OCI-LY7 (cell line): ENCODE results near the gene AGPAT3. TPM values are rescaled to one million over a fixed set of nuclear protein-coding genes. Genes with fewer than 3 reads are reported as not detected.

ENCODE experiments used
- BruUV-seq: library from RNA; stranded (reverse); fragments of 400-500 nt; replicated peaks from 2 replicates; lab custom pipeline; 2021; lab: Mats Ljungman, UMichigan
- CTCF ChIA-PET: fragments of 300-600 bp; sonication (Branson Sonifier 250); formaldehyde crosslinking; loops from one replicate; lab custom pipeline; 2022; ENCODE audit warnings: antibody characterized with exemption; ENCODE audit not compliant: unreplicated experiment; lab: Charles Lee
- POLR2A ChIA-PET: fragments of 300-600 bp; sonication (Branson Sonifier 250); formaldehyde crosslinking; loops from one replicate; lab custom pipeline; 2022; ENCODE audit warnings: antibody characterized with exemption; lab: Charles Lee
- DNase-seq: peaks from one replicate; pipeline ENCODE4 v3.0.0-alpha.2; 2015; ENCODE audit warnings: low spot score
- H2AFZ ChIP-seq: fragments of 200-600 bp; sonication (generic), shearing (Covaris generic); 2 replicates; pipeline ENCODE4 v1.6.1; 2014; ENCODE audit warnings: mild to moderate bottlenecking, antibody characterized with exemption, low read length, moderate library complexity
- H3K27ac ChIP-seq: fragments of 200-600 bp; sonication (generic); 2 replicates; pipeline ENCODE4 v1.5.1; 2014; ENCODE audit warnings: mixed run types, low read depth, mild to moderate bottlenecking, moderate library complexity, low read length, inconsistent platforms; ENCODE audit not compliant: poor library complexity, severe bottlenecking
- H3K36me3 ChIP-seq: fragments of 200-600 bp; sonication (generic); 2 replicates; pipeline ENCODE4 v1.6.1; 2014; ENCODE audit warnings: mild to moderate bottlenecking, antibody characterized with exemption, low read length, moderate library complexity, mixed read lengths; ENCODE audit not compliant: insufficient read depth
- H3K4me1 ChIP-seq: fragments of 200-600 bp; sonication (generic); 2 replicates; pipeline ENCODE4 v1.5.1; 2014; ENCODE audit warnings: mild to moderate bottlenecking, low read length; ENCODE audit not compliant: insufficient read depth, poor library complexity, severe bottlenecking
- H3K4me2 ChIP-seq: fragments of 200-600 bp; sonication (generic); 2 replicates; pipeline ENCODE4 v1.6.1; 2014; ENCODE audit warnings: mild to moderate bottlenecking, low read length
- H3K4me3 ChIP-seq: fragments of 200-600 bp; sonication (generic); 2 replicates; pipeline ENCODE4 v1.5.1; 2014; ENCODE audit warnings: mild to moderate bottlenecking, low read depth, low read length; ENCODE audit not compliant: poor library complexity, severe bottlenecking
- H3K79me2 ChIP-seq: fragments of 200-600 bp; sonication (generic); 2 replicates; pipeline ENCODE4 v1.6.1; 2016; ENCODE audit warnings: low read depth, mild to moderate bottlenecking, low read length, moderate library complexity, mixed read lengths; ENCODE audit not compliant: insufficient read depth
- H3K9me2 ChIP-seq: fragments of 200-600 bp; sonication (generic); 2 replicates; pipeline ENCODE4 v1.6.1; 2016; ENCODE audit warnings: mild to moderate bottlenecking, low read length, mixed read lengths; ENCODE audit not compliant: insufficient read depth
- H3K9me3 ChIP-seq: fragments of 200-600 bp; sonication (generic); 2 replicates; pipeline ENCODE4 v1.6.1; 2014; ENCODE audit warnings: mild to moderate bottlenecking, mixed run types, low read length, mixed read lengths
- H4K20me1 ChIP-seq: fragments of 200-600 bp; sonication (generic); 2 replicates; pipeline ENCODE4 v1.6.1; 2014; ENCODE audit warnings: mild to moderate bottlenecking, antibody characterized with exemption, low read length, moderate library complexity, mixed read lengths; ENCODE audit not compliant: insufficient read depth
- CTCF ChIP-seq: fragments of 200-600 bp; sonication (generic); conservative IDR thresholded peaks from 2 replicates; pipeline ENCODE4 v1.5.1; 2014; ENCODE audit warnings: mild to moderate bottlenecking, antibody characterized with exemption, low read length, moderate library complexity, mixed read lengths
- EZH2phosphoT487 ChIP-seq: fragments of 200-600 bp; sonication (generic); IDR thresholded peaks from 2 replicates; pipeline ENCODE4 v1.6.1; 2018; ENCODE audit warnings: low read depth, borderline replicate concordance, mild to moderate bottlenecking, mixed run types, antibody characterized with exemption, low read length, moderate library complexity, mixed read lengths
- intact Hi-C: fragments of 100-400 bp; cut with micrococcal nuclease; formaldehyde crosslinking; loops from one replicate; pipeline ENCODE4 v1.10.0; 2022; ENCODE audit not compliant: unreplicated experiment
- total RNA-seq, 2 experiments: library from RNA; depleted of rRNA in 1 of 2; stranded (reverse); fragments of >200 nt in 1 of 2; shearing (Covaris generic) in 1 of 2; gene quantifications; 2 replicates each; pipeline ENCODE4 v1.2.3, GENCODE V29; 2014 to 2022

AGPAT3 gene
- total RNA-seq, 2 experiments from 2014 or later = 9.2 to 33.4 TPM

- H3K9me2 ChIP-seq = no peaks in the 10 kb centered on the region
- no TSS peak for BruUV-seq
- H3K36me3 ChIP-seq = peaks cover 15% of the 10 kb centered on the region
- ChIA-PET POLR2A (interaction anchor here (0.7 kb wide), 2 partner anchors 76 to 200 kb away, joined by 3 read pairs; no protein-coding TSS in a partner anchor), CTCF (interaction anchor here (0.6 kb wide), 1 partner anchor 9 kb away, joined by 3 read pairs; no protein-coding TSS in a partner anchor)
- intact Hi-C loops = no loop called here
- no peaks in the 10 kb centered on the region for H3K9me3 ChIP-seq
- H3K4me1 ChIP-seq = peaks cover 66% of the 10 kb centered on the region
- no peak overlapping the region for H3K4me3 ChIP-seq
- DNase-seq = no peak
- H4K20me1 ChIP-seq = peaks cover 22% of the 10 kb centered on the region
- TF ChIP-seq EZH2phosphoT487 = no peak
- TF ChIP-seq CTCF = no peak
- peaks cover 96% of the 10 kb centered on the region for H3K79me2 ChIP-seq
- H3K4me2 ChIP-seq = no peak overlapping the region
- no peak overlapping the region for H2AFZ ChIP-seq
- no peak overlapping the region for H3K27ac ChIP-seq
Measured at GRCh38 chr21:44017601-44018000, 152.6 kb downstream of the AGPAT3 start.

DNA sequence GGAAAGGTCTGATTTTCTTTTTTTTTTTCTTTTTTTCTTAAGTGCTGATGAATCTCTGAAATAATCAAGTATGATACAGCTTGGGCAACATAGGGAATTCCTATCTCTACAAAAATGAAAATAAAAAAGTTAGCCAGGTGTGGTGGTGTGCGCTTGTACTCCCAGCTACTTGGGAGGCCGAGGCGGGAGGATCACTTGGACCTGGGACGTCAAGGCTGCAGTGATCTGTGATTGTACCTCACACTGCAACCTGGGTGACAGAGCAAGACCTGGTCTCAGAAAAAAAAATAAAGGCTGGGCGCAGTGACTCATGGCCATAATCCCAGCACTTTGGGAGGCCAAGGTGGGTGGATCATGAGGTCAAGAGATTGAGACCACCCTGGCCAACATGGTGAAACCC lies 153.1 kb downstream of the AGPAT3 start:
- Histone ChIP-seq H4K20me1 (peaks cover 19% of the 10 kb centered on the region), H3K27ac (no peak overlapping the region), H3K4me2 (no peak overlapping the region), H3K4me1 (peaks cover 66% of the 10 kb centered on the region), H3K4me3 (no peak overlapping the region), H3K36me3 (peaks cover 15% of the 10 kb centered on the region), H2AFZ (no peak overlapping the region), H3K9me2 (no peaks in the 10 kb centered on the region), H3K9me3 (no peaks in the 10 kb centered on the region), H3K79me2 (peaks cover 96% of the 10 kb centered on the region)
- no TSS peak for BruUV-seq
- CTCF ChIA-PET = no interaction called here
- DNase-seq = no peak
- intact Hi-C loops = no loop called here
- POLR2A ChIA-PET = interaction anchor here (0.7 kb wide), 2 partner anchors 76 to 200 kb away, joined by 3 read pairs; no protein-coding TSS in a partner anchor
- no peak for TF ChIP-seq CTCF
- no peak for TF ChIP-seq EZH2phosphoT487

DNA sequence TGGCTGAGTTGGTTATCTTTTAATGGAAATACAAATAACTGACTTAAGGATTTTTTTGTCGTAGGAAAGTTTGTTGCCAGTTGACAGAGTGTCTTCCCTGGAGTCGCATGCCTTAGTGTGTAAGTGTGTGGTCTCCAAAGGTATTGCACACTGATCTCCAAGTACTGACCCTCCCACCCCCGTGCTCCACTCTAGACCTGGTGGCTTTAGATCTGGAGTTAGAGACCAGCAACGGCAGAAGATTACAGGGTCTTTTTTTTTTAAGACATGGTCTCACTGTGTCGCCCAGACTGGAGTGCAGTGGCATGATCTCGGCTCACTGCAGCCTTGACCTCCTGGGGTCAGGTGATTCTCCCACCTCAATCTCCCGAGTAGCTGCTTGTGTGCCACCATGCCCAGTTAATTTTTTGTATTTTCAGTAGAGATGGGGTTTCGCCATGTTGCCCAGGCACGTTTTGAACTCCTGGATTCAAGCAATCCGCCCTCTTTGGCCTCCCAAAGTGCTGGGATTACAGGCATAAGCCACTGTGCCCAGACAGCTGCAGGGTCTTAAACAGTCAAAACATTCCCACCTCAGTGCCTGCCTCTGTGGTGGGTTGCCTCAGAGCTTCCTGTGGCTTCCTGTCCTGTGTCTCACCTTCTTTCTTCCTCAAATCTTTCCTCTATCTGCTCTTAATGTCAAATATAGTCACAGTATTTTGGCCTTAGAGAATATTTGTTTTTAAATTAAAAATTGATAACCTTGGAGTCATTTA lies 154.0 kb downstream of the AGPAT3 start:
- H3K4me2 ChIP-seq = 0 out of 2 replicates have a peak overlapping the region, but pooled peaks have one; percentile 9
- ChIA-PET POLR2A (interaction anchor here (0.6 kb wide), 1 partner anchor 201 kb away, joined by 5 read pairs; no protein-coding TSS in a partner anchor), CTCF (no interaction called here)
- no peak overlapping the region for H3K27ac ChIP-seq
- H3K79me2 ChIP-seq = peaks cover 96% of the 10 kb centered on the region
- H3K4me1 ChIP-seq = peaks cover 59% of the 10 kb centered on the region
- DNase-seq = no peak
- no peak overlapping the region for H2AFZ ChIP-seq
- no peaks in the 10 kb centered on the region for H3K9me2 ChIP-seq
- no peak overlapping the region for H3K4me3 ChIP-seq
- peaks cover 14% of the 10 kb centered on the region for H4K20me1 ChIP-seq
- intact Hi-C loops = no loop called here
- TF ChIP-seq EZH2phosphoT487 (no peak), CTCF (no peak)
- BruUV-seq = no TSS peak
- H3K9me3 ChIP-seq = no peaks in the 10 kb centered on the region
- peaks cover 15% of the 10 kb centered on the region for H3K36me3 ChIP-seq
